LNCaP clone FGC (cell line): ENCODE results near the gene LPAR1.
A peak's percentile ranks its signal among the peaks of the same experiment; 100 is the strongest.

Experiments used
- DNase-seq: peaks from one replicate; pipeline ENCODE4 v3.0.0-alpha.2; 2011; ENCODE audit warnings: low read depth
- H3K4me3 ChIP-seq: 2 replicates; pipeline ENCODE4 v1.5.1; 2011; ENCODE audit warnings: mild to moderate bottlenecking, low read depth, low read length, control low read depth
- CTCF ChIP-seq: IDR thresholded peaks from 2 replicates; pipeline ENCODE4 v1.5.1; 2012; ENCODE audit warnings: mild to moderate bottlenecking; ENCODE audit not compliant: control insufficient read depth, insufficient read depth; ENCODE audit errors: extremely low read depth

The LPAR1 gene

GRCh38 chr9:110940951-110941557 is 97.2 kb downstream of the LPAR1 start:
- H3K4me3 ChIP-seq: no peak overlapping the region
- DNase-seq: no peak
- TF ChIP-seq CTCF: no peak

- TF ChIP-seq CTCF: no peak
- DNase-seq: no peak
- no peak overlapping the region for H3K4me3 ChIP-seq
Observed at GRCh38 chr9:110939573-110939972, 98.7 kb downstream of the LPAR1 start.

GRCh38 chr9:110939047-110939446 is 99.2 kb downstream of the LPAR1 start:
- no peak overlapping the region for H3K4me3 ChIP-seq
- TF ChIP-seq CTCF: no peak
- DNase-seq: no peak

GRCh38 chr9:110938242-110938641 is 100.0 kb downstream of the LPAR1 start:
- DNase-seq: peak; percentile 33
- no peak for TF ChIP-seq CTCF
- H3K4me3 ChIP-seq: no peak overlapping the region

- DNase-seq: peak; percentile 15
- no peak overlapping the region for H3K4me3 ChIP-seq
- no peak for TF ChIP-seq CTCF
Observed at GRCh38 chr9:110936719-110937452, 101.4 kb downstream of the LPAR1 start.

- H3K4me3 ChIP-seq: no peak overlapping the region
- no peak for TF ChIP-seq CTCF
- no peak for DNase-seq
Observed at GRCh38 chr9:110936237-110936636, 102.0 kb downstream of the LPAR1 start.
